ENCODE results near the gene ATXN7L3.

GRCh38 chr17:44213403-44214229, 13.9 kb upstream of the ATXN7L3 start:
- TF ChIP-seq CTCF (conservative IDR thresholded peaks at IDR 0.05) (no peak), ZFX (IDR thresholded peaks at IDR 0.05) (no peak)

All from C4-2B (cell line).